NK-92 treated with Interleukin-12 subunit alpha and Interleukin-12 subunit beta, amount 100 ng/mL, for 24 hours (cell line): ENCODE results near the gene ALDH1L1.
A peak's percentile ranks its signal among the peaks of the same experiment; 100 is the strongest.

Source experiments
- DNase-seq: peaks from one replicate; lab custom pipeline; 2025; lab: John Stamatoyannopoulos, UW

The ALDH1L1 gene

DNA sequence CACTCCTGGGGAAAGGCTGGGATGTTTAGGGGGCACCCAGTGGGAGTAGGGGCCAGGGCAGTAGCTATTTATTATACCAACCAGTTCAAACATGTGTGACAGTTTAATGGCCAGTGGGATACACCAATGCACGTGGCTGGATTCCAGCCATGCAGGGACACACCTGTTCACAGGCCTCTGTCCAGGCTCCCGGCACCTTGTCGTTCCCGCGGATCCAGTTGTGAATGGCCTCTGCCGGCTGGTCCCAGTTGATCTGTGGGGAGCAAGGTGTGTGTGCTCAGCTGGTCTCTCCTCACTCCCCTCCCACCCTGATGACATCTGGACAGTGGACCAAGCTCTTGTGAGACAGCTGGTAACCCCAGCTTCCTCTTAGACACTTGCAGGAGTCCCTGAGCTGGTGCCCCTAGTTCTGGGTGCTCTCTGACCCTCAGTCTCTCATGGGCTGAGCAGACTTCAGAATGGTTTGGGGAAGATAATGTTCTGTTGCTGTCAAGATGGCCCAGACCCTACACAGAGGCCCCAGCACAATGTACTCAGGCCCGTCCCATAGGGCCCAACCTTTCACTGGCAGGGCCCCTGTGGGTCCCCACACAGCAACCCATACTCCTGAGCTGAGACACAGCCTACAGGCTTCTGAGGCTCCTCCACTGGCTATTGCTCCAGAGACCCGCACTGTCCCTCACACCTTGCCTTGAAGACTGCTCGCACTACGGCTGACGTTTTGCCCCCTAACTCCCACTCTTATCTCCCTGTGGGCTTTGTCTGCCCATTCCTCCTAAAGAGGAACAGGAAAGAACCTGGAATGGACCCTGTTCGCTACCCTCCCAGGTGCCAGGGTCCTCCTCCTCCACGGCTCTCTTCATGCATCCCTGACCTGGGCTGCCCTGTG, 25.8 kb downstream of the ALDH1L1 start:
- no peak for DNase-seq

DNA sequence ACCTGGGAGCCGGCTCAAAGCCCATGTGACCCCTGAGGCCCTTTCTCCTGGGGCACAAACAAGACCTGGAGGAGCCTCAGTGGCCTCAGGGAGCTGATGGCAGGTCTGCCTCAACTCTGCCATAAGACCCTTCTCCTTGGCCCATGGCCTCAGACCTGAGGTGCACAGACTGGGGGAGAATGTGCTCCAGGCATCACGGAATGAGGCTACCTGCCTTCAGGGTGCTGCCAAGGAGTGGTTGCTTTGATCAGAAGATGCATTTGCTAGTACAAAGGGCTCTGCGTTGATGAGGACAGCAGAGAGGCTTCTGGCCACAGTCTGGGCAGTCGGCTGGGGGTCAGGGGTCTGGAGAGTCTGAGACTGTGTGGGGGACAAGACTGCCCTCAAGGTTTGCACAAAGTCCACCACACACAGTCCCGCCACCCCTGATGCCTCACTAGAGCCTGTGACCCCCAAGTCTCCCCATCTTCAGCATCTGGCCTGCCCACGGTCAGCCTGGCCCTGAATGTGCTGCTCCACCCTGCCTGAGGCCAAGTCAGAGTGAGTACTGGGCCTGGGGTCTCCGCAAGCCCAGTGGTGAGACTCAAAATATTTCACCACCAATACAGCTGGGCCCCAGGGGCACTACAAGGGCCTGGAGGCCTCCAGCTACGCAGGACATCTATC, 26.6 kb downstream of the ALDH1L1 start:
- no peak for DNase-seq

DNA sequence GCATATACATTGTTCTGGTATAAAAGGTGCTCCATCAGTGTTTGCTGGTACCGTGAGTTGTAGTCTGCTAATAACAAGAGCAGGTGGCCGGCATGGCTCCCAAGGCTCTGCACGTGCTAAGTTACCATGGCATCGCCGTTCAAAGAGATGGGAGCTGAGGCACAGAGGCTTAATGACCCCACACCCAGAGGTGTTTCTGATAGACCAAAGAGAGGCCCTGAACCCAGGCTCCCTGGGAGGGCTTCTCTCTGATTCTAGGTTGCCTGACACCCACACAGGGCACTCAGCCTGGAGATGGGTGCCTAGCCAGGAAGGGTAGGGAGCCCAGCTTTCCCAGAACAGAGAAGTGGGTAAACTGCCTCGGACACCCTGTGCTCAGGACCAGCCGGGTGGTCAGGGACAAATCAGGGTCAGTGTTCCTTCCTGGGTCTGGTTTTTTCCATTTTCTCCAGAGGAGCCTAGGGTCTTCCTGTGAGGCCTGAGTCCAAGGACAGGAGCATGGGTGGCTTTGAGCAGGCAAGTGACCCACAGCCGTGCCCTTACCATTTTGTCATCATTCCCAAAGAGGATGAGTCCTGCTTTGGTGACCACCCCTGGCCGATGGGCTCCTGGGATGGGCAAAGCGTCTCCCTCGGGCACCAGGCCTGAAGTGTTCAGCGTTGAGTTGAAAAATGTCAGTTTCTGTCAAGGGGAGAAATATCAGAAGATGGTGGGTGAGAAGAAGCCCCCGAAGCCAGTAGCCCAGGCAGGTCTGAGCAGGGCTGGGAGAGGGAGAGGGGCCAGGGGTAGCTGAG, 27.3 kb downstream of the ALDH1L1 start:
- no peak for DNase-seq

DNA sequence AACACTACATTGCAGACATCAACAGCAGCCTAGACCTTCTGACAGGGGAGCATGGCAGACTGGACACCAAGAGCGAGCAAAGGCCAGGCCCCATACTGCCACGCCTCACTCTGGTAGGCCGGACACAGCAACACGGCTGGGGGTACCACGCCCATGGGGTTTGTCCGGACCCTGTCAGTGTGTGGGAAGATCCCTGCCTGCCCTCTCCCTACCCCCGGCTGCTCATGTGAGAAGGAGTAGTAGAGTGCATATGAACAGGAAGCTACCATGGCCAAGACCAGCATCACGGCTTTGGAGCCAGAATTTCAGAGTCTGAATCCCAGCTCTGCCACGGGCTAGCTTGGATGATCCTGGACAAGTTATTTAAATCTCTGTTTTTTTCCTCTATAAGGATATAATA, 27.9 kb downstream of the ALDH1L1 start:
- DNase-seq = no peak

DNA sequence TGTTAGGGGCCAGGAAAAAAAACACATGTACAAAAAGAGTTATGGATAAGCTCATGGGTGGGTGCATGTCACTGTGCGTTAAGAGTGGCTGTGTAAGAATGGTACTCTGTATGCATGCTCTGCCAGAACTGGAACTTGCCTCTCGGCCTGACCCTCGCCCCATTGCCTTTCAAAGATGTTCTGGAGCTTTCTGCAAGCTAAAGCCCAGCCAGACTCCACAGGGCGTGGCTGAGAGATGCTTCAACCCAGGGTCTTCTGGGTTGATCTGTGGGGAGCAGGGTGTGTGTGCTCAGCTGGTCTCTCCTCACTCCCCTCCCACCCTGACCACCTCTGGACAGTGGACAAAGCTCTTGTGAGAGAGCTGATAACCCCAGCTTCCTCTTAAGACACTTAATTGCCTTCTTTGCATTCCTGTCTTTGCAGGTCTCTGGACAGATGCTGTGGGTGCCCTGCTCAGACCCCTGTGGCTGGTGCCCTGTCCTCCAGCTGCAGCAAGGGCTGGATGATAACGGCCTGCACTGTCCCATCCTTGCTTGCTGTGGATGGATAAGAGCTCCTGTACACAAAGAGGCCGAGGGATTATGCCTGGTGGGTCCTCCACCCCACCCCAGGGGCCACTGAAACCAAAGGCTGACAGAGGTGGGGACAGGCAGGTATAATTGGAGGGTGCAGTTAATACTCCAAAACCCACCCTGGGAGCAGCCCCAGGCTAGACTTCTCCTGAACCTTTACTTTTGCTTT, 28.7 kb downstream of the ALDH1L1 start:
- DNase-seq = no peak

DNA sequence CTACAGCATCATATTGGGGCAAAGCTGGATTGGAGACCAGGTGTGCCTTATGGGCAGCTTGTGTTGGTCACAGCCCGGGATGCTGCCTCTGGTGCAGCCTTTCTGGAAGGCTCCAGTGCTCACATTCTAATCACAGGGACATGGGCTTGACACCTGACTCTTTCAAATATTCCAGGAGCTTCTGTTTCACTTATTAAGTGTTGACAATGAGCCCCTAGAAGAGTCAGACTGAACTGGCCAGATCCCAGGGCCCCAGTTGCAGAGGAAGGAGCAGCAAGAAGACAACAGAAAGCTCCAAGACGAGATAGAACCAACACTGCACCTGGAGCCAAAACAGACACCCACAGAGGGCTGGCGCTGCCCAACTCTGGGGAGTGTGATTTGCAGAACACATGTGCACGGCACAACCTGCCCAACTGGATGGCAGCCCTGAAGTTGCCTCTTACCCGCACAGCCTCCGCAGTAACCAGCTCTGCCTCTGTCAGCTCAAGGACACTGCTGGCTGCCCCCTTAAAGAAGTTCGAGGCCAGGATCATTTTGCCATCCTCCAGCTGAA, 30.3 kb downstream of the ALDH1L1 start:
- no peak for DNase-seq

DNA sequence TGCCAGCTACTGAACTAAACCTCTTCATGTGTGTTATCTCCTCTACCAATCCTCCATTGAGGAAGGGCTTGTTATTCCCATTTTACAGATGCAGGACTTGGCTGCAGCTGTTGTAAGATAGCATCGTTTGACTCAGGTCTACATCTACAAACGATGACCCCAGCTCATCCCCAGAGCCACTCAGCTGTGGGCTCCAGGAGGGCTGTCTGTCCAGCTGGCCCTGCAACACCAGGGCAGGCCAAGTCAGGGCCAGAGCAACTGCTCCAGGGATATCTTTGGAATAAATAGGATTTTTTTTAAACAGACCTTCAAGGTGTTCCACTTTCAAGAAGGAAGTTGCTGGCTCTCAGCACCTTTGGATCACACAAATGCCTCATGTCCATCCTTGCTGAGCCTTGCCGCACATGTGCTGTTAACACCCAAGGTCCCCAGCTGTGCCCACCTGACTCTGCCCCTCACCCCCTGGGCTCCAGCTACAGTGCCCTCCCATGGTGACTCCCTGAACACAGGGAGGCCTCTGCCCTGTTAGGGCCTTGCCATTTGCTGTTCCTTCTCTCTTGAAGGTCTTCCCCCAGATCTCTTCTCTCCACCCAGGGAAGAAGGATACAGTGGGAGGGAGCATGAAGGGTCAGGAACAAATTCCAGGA, 31.0 kb downstream of the ALDH1L1 start:
- DNase-seq = no peak

DNA sequence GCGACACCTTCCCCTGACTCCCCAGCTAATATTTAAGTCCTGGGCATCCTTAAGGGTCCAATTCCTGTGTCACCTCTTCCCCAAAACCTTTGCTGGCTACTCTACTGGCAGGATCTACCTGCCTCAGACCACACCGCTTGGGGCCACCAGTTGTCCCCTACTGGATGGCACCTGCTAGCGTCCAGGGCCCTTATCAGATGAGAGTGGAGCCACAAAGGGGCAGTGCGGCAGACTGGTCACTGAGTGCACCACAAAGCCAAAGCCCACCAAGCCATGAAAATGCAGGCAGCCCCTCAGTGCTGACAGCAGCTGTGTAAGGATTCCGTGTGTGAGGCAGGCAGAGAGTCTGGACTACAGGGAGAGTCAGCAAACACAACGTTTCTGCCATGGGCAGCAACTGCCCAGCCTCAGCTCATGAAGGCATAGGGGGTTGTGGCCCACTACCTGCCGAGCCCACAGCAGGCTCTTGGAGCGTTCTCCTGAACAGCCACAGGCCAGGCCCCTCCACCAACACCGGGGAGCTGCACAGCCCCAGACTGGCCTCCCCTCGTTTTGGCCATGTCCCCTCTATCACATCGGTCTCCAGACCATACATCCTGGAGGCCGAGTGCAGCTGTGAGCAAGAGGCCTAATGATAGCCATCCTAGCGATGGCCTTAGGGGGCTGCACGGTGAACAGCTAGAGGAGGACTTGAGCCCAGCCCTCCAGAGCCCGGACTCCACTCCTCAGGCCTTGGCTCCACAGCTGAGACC, 32.3 kb downstream of the ALDH1L1 start:
- no peak for DNase-seq

DNA sequence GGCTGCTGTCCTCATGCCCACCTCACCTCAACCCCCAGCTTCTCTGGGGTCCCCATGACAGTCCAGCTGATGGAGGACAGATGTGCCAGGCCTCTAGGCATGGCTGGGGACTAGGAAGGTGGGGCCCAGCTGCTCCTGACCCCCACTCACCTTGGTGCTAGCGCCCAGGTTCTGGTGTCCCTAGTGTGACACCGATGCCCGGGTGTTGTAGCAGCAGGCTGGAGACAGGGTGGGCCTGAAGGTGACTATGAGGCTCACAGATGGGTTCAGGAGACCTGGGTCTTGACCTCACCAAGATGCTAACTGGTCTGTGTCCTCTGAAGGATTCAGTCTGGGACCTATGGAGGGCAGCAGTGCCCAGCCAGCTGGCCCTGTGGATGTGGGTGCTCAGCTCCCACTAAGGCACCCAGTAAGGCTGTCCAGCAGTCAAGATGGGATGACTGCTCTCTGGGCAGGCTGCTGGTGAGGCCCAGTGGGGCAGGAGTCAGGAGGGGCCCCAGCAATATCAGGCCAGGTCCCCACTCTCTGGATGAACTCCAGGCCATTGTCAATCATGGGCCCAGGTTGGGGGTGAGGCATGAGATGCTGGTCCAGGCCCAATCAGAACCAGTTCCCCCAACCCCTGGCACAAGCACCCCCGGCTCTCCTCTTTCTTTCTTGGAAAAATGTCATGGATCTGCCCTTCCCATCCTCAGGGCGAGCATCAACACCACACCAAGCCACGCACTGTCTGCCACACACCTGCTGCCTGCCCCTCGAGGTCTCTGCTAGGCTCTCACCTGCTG, 33.0 kb downstream of the ALDH1L1 start:
- DNase-seq = no peak

DNA sequence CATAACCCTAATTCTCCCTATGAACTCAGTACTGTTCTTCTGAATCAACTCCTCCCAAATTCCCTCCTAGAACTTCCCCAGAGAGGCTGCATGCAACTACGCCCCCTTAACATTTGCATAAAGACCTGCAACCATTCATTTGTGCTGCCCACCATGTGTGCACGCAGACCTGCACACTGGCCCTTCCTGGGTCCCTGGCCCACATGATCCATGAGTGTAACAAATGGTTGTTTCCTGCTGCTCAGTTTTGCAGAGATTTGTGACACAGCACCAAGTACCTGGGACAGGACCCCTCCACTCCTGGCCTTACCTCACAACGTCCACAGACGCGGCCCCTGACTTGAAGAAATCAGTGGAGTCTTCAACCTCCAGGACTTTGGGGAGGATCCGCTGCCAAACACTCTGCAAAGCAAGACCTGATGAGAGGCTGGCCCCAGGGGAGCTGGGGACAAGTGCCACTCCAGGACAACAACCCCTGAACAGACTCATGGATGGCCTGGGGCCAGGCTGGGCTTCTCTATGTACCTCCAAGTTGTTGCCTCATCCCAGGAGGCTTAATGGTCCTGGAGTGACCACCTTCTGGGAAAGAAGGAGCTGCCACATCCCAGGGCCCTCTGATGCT, 33.8 kb downstream of the ALDH1L1 start:
- DNase-seq = no peak

DNA sequence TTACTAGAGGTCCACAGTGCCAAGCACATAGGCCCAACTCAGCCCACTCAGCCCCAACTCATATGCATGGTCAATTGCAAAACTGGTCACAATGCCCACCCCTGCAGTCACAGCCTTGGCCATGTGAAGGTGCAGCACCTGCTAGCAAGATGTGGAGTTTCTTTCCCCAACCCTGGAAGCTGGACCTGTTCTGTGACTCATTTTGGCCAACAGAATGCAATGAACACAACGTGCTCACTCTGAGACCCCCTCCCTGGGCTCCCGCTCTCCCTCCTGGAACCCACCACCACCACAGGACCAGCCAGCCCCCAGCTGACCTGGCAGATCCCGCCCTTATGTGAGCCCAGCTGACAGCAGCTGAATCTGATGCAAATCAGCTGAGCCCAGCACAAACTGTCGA, 34.4 kb downstream of the ALDH1L1 start:
- no peak for DNase-seq

DNA sequence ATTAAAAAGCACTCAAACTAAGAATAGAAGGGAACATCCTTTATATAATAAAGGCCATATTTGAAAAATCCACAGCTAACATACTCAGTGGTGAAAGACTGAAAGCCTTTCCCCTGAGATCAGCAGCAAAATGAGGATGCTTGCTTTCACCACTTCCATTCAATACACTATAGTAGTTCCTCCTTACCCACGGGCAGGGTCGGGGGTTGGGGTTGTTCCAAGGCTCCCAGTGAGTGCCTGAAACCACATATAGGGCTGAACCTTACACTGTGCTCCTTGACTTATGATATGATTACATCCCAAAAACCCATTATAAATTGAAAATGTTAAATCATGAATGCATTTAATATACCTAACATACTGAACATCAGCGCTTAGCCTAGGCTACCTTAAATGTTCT, 37.7 kb downstream of the ALDH1L1 start:
- no peak for DNase-seq

DNA sequence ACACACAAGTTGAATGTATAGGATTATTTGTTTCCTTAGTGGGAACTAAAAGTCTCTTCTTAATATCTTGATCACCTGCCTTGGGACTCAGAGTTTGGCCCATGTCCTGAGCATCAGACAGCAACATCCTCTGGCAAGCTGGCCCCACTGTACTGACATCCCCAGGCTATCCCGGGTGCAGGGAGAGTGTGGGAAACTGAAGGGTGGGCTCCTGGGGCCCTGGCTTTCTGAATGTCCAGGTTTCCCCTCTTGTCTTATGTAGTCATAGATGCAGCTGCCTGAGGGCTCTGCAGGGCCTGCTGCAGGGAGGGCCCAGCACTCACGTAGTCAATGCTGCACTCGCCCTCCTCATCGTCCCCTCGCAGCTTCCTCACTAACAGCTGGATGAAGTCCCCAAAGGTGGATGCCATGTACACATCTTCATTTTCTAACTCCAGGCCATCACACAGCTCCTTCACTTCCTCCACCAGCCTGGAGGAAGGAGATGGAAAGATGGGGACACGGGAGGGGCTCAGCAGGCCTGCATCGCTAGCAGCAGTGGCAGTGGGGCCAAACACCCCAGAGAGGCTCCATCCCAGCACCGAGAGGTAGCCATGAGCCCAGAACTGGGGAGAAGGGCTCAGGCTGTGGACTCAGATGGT, 42.8 kb downstream of the ALDH1L1 start:
- DNase-seq = no peak

DNA sequence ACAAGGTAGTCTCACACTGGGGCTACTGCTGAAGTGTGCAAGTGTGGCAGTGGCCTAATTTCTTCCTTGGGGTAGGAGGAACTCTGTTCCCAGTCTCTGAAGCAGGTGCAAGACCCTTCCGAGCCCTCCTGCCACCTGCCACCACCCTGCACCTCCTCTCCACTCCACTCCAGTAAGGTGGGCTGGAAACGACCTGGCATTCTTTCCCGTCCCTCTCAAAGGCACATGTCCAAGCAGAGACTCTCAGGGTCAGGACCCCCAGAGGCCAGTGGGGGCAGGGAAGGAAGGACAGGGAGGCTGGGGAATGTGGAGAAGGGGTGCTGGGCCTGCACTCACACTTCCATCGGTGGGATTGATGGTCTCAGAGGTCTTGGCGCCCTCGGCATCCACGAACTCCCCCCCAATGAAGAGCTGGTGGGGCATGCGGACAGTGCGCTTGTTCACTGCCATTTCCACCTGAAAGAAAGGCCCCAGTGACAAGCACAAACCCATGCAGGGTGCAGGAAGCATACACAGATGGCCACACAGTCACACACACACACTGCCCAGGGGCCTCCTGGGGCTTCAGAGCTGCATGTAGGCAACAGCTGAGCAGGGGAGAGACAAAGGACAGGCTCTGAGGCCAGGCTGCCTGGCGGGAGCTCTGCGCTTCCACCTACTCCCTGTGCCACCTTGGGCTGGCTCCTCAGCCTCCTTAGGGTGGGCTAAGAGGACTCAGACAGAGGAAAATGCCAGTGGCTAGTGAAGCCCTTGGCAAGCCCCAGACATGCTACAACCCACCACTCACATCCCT, 43.8 kb downstream of the ALDH1L1 start:
- DNase-seq = no peak

DNA sequence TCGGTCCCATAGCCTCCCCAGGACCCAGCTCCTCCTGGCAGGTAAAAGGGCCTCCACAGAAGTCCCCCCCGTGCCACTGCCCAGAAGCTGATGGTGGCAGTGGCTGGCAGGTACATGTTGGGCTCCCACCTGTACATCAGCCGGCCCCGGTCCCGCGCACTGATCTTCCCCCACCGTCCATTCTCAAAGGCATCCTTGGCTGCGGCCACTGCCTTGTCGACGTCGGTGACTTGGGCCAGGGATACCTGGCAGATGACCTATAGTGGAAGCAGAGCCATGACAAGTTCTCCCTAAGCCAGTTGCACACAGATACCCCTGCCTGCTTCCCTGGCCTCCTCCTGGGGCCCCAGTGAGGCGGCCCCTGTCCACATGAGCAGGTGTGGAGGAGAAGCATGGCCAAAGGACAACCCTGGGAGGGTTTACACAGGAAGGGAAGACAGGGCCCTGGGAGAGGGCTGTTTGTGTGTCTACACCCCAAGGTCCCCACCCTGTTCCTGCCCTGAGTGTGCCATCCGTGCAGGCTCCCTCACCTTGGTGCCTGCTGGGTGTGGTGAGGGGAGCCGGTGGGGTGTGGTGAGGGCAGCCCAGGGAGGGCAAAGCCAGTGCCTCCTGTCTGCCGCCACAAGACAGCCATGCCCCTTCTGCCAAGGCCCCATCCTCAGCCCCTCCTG, 44.8 kb downstream of the ALDH1L1 start:
- no peak for DNase-seq

DNA sequence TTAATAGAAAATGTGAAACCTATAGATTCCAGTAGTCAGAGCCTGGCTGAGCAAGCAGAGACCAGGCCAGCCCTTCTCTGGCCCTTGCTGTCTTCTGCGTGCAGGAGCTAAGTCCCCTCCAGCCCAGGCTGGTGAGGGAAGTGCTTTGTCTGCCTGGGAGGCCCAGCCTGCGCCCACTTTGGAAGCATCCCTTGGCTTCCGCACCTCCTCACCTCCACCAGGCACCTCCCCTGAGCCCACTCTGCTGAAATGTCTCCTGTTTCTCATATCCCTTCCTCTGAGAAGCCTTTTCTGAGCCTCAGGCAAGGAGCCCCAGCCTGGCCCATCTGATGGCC, 45.3 kb downstream of the ALDH1L1 start:
- DNase-seq = no peak

DNA sequence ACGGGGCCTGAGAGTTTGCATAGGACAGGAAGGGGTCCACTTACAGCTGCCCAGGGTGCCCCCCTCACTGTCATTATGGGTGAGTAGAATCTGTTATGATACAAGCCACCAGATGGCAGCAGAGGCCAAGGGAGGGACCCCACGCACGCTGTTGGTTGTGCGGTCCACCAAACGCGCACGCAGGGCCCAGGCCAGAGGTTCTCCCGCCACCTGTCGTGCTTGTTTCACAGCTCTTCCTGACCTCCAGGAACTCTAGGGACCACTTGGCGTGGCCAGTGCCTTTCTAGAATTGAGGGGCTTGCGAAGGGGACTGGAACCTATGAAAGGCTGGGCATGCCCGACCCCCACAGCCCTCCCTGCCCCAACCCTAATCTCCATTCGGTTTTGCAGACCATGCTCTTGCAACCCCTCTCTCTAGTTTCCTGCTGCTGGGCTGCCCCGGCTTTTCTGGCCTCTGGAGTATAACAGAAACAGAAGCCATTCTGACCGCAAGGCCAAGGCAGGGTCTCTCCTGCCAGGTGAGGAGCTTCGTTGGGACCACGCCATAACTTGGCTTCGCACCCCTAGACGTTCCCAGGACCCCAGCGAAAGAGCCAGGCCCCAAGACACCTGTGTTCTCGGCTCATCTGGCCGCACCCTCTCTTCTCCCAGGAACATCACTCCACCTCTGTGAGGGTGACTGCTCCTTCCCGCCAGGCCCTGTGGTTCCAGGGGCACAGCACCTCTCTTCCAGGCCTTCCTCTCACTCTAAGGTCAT, 46.0 kb downstream of the ALDH1L1 start:
- DNase-seq = peak; percentile 22
